HepG2 (cell line): Measurements from ENCODE around the gene MTG1. TPM values are rescaled to one million over a fixed set of nuclear protein-coding genes. Genes with fewer than 3 reads are reported as not detected.

Experiments
- ATF7 ChIP-seq, 2 experiments: fragments of 450-650 bp in 1 of 2; sonication (generic) in 1 of 2; formaldehyde crosslinking in 1 of 2; IDR thresholded peaks; 2 replicates each; pipeline versions ENCODE4 v1.4.0 to v1.6.1; 2016 to 2020; ENCODE audit warnings: antibody characterized with exemption in 1 of 2, mild to moderate bottlenecking in 1 of 2, missing genetic modification reagents in 1 of 2
- BCL3 ChIP-seq: sonication (generic); formaldehyde crosslinking; IDR thresholded peaks from 2 replicates; pipeline ENCODE4 v1.5.1; 2020; ENCODE audit warnings: mild to moderate bottlenecking, missing genetic modification reagents, moderate library complexity
- BRD4 ChIP-seq: sonication (generic); formaldehyde crosslinking; IDR thresholded peaks from 2 replicates; pipeline ENCODE4 v1.4.0; 2020; ENCODE audit warnings: missing genetic modification reagents
- CHCHD3 ChIP-seq: sonication (generic); formaldehyde crosslinking; IDR thresholded peaks from 2 replicates; pipeline ENCODE4 v1.8.0; 2022; ENCODE audit warnings: mild to moderate bottlenecking, missing genetic modification reagents, moderate library complexity
- HIC2 ChIP-seq: sonication (generic); formaldehyde crosslinking; IDR thresholded peaks from 2 replicates; pipeline ENCODE4 v1.9.0; 2022; ENCODE audit warnings: low read depth, missing genetic modification reagents
- KDM3A ChIP-seq: IDR thresholded peaks from 2 replicates; pipeline ENCODE4 v1.6.1; 2018; ENCODE audit warnings: low read depth, missing compliant biosample characterization
- KLF11 ChIP-seq: IDR thresholded peaks from 2 replicates; pipeline ENCODE4 v1.6.1; 2016; ENCODE audit warnings: missing compliant biosample characterization
- MAFG ChIP-seq: sonication (generic); formaldehyde crosslinking; IDR thresholded peaks from 2 replicates; pipeline ENCODE4 v1.5.1; 2020; ENCODE audit warnings: mild to moderate bottlenecking, missing genetic modification reagents
- NFRKB ChIP-seq: fragments of 450-650 bp; IDR thresholded peaks from 2 replicates; pipeline ENCODE4 v1.6.1; 2017
- SKIL ChIP-seq: sonication (generic); formaldehyde crosslinking; IDR thresholded peaks from 2 replicates; pipeline ENCODE4 v1.8.0; 2022; ENCODE audit warnings: missing genetic modification reagents, mild to moderate bottlenecking, moderate library complexity, borderline replicate concordance
- ZBTB10 ChIP-seq: sonication (generic); formaldehyde crosslinking; IDR thresholded peaks from 2 replicates; pipeline ENCODE4 v1.4.0; 2020; ENCODE audit warnings: missing genetic modification reagents, borderline replicate concordance
- ZMAT3 ChIP-seq: sonication (generic); formaldehyde crosslinking; conservative IDR thresholded peaks from 2 replicates; pipeline ENCODE4 v1.7.0; 2021; ENCODE audit warnings: missing genetic modification reagents
- ZNF180 ChIP-seq: sonication (generic); formaldehyde crosslinking; IDR thresholded peaks from 2 replicates; pipeline ENCODE4 v1.4.0; 2020; ENCODE audit warnings: low read depth, missing genetic modification reagents, borderline replicate concordance
- ZNF224 ChIP-seq: sonication (generic); formaldehyde crosslinking; IDR thresholded peaks from 2 replicates; pipeline ENCODE4 v1.5.0; 2020; ENCODE audit warnings: mild to moderate bottlenecking, missing genetic modification reagents
- ZNF329 ChIP-seq: sonication (generic); formaldehyde crosslinking; IDR thresholded peaks from 2 replicates; pipeline ENCODE4 v1.9.0; 2021; ENCODE audit warnings: low read depth, mild to moderate bottlenecking, missing genetic modification reagents
- ZNF44 ChIP-seq: sonication (generic); formaldehyde crosslinking; IDR thresholded peaks from 2 replicates; pipeline ENCODE4 v1.5.1; 2020; ENCODE audit warnings: mild to moderate bottlenecking, missing genetic modification reagents
- ZNF678 ChIP-seq: sonication (generic); formaldehyde crosslinking; IDR thresholded peaks from 2 replicates; pipeline ENCODE4 v1.4.0; 2020; ENCODE audit warnings: mild to moderate bottlenecking, missing genetic modification reagents
- ZNF770 ChIP-seq: sonication (generic); formaldehyde crosslinking; IDR thresholded peaks from 2 replicates; pipeline ENCODE4 v1.5.0; 2020; ENCODE audit warnings: mild to moderate bottlenecking, missing genetic modification reagents
- polyA plus RNA-seq, 8 experiments: library from polyadenylated mRNA; depleted of rRNA in 3 of 8; stranded (reverse) in 7 of 8; unstranded in 1 of 8; fragments of >200 nt; fragmentation: Illumina TruSeq in 4 of 8; extraction: Trizol in 4 of 8; gene quantifications; 2 replicates each; pipeline versions ENCODE4 v1.2.1 to v1.2.3, GENCODE V29; 2011 to 2016; ENCODE audit warnings: low read depth in 4 of 8, missing spikeins in 1 of 8, mixed read lengths in 1 of 8; ENCODE audit not compliant: insufficient read depth in 1 of 8
- total RNA-seq, 5 experiments: library from RNA; depleted of rRNA; stranded (reverse); fragments of >200 nt; fragmentation: Illumina TruSeq; extraction: Trizol; gene quantifications; 2 replicates each; pipeline ENCODE4 v1.2.3, GENCODE V29; 2016; ENCODE audit warnings: low read depth in 1 of 5

Gene MTG1
- total and polyA plus RNA-seq, 2 of the 13 experiments (the other 11 are each of a cell fraction or from before 2014, with no cell fraction given): 42.0 to 103 TPM

GRCh38 chr10:133358162-133358924 is 35.6 kb upstream of the MTG1 start (continued):
- TF ChIP-seq HIC2 (no peak; the same call in 1 of the 2 replicates), KLF11 (CRISPR knock-in tag) (no peak), BRD4 (CRISPR knock-in tag) (no peak), ZNF180 (CRISPR knock-in tag) (no peak), SKIL (CRISPR knock-in tag) (no peak), ZNF329 (no peak), CHCHD3 (CRISPR knock-in tag) (no peak), ZMAT3 (CRISPR knock-in tag) (0 out of 2 replicates have a peak, but pooled peaks have one; percentile 27), ZBTB10 (CRISPR knock-in tag) (peak; percentile 49; the same call in 1 of the 2 replicates), NFRKB (no peak), ZNF678 (CRISPR knock-in tag) (0 out of 2 replicates have a peak, but pooled peaks have one; percentile 30), ZNF770 (CRISPR knock-in tag) (no peak), ATF7 (IDR thresholded peaks at IDR 0.05) (no peak), ATF7 (CRISPR knock-in tag; IDR thresholded peaks at IDR 0.05) (no peak), MAFG (CRISPR knock-in tag) (no peak), ZNF224 (no peak), ZNF44 (no peak), KDM3A (CRISPR knock-in tag) (no peak; the same call in 1 of the 2 replicates), BCL3 (CRISPR knock-in tag) (peak; percentile 40; the same call in 1 of the 2 replicates)
